Dermis microvascular lymphatic vessel endothelial cell (primary cell): Measurements from ENCODE around the gene TMEM18. TPM values are rescaled to one million over a fixed set of nuclear protein-coding genes. Genes with fewer than 3 reads are reported as not detected.

Source experiments
- DNase-seq, 2 donors: peaks; one replicate each; pipeline versions ENCODE4 v3.0.0 to v3.0.0-alpha.2; 2010; ENCODE audit warnings: low read depth in 2 of 2
- total RNA-seq: library from RNA; depleted of rRNA; stranded (reverse); fragments of >200 nt; gene quantifications from 2 replicates; pipeline ENCODE4 v1.2.1, GENCODE V29; 2014

Gene TMEM18
- total RNA-seq, 1 donor from 2014 or later: 8.5 TPM

DNA sequence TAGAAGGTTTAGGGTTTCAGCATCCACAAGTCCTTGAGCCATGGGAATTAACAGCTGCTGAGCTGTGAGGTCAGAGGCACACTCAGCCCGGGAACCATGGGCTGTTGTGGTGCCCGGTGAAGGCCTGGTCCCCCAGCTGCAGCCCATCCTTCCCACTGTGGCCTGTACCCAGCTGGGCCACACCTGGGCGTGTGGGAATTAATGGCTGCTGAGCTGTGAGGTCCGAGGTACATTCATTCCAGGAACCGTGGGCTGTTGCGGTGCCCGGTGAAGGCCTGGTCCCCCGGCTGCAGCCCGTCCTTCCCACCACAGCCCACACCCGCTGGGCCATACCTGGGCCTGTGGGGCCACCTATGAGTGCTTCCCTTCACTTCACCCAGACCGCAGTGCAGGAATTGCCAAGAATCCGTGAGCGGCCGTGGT lies 25.2 kb downstream of the TMEM18 start:
- no peak for DNase-seq

DNA sequence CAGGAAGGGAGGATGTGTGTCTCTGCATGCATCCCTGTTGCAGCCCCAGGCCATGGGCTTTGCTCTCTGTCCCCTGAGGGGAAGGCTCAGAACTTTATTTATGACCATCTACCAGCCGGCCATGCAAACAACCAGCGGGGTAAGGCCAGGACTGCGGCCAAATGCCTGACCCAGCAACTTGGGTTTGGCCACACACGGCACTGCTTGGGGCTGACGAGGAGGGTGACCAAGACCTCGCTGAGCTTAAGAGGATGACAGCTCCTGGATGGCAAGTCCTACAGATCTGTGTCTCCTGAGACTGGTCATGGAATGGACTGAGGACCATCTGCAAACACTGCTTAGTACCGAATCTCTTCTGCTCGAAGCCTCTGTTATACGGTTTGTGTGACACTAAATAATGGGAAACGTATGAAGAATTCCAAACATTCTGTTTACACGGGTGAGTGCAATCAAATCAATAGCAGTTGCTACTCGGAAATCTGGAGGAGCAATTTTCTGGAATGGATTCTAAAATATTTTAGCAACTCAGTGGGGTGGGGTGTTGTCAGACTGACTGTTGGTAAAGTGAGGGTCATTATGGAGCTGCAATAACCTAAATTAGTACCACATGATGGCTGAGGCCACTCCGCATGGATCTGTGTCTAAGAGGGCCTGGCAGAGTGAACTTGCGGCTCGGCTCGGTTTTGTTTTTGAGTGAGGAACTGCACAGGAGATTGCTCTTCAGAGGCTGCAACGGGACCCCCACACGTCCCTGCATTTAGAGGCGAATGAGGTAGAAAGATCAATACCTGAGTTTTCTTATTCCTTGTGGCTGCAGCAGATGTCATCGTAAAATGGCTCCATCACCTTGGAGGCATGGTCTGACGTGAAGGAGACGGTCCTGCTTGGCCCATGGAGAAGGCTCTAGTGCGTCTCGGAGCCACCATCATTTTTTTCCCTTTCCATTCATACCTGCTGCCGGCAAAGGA lies 26.6 kb downstream of the TMEM18 start:
- DNase-seq: no peak

DNA sequence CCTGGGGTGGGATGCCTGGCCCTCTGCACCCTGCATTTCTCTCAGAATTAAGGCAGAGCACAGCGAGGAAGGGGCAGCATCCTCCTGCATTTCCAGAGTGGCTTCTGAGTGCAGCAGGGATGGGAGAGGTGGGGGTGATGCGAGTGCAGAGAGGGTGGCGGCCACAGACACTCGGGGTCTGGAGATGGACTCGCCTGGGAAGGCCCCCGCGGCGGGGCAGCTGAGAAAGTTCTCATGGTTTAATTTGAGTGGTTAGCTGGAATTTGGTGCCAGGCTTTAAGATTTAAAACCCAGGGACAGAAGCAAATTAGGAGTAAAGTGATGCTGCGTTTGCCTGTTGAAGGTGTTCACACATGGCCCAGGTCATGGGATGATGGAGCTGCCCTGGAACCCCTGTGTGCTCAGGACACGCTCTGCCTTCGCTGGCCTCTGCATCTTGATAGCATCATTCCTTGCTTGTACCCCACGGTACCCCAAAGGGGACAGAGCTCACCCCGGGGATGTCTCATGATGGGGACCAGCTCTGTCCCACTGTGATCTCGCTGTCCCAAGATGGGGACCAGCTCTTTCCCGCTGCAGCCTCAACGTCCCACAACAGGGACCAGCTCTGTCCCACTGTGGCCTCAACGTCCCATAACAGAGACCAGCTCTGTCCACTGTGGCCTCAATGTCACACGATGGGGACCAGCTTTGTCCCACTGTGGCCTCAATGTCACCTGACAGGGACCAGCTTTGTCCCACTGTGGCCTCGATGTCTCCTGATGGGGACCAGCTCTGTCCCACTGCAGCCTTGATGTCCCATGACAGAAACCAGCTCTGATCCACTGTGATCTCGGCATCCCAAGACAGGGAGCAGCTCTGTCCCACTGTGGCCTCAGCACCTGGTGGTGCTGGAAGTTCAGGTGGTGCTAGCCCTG lies 27.5 kb downstream of the TMEM18 start:
- DNase-seq: no peak

DNA sequence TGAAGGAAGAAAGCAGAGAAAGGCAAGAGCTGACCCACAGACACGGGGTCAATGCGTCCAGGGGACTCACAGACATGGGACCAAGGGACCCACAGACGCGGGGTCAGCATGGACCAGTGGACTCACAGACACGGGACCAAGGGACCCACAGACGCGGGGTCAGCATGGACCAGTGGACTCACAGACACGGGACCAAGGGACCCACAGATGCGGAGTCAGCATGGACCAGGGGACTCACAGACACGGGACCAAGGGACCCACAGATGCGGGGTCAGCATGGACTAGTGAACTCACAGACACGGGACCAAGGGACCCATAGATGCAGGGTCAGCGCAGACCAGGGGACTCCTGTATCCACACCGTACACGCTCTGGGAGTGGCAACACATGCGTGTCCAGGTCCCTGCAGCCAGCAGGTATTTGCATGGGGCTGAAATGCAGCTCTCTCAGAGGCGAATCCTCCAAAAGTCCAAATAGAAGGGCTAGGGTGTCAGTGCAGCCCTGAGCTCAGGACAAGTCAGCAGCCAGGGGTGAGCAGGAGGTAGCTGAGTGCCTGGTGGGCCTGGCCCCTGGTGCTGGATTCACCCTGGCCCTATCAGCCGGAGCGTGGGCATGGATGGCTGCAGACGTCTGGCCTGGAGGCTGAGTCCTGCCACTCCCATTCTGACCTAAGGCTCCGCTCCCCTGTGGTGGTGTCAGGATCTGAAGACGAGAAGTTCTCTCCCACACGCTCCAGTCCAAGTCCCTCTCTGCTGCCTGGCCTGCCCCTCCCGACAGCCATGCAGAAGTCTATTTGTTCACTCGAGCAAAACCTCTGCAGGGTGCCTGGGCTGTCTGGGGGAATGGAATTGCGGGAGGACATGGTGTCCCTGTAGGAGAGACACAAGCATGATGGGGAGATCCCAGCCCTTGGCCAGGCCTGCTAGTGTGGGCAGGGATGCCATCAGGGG lies 28.5 kb downstream of the TMEM18 start:
- no peak for DNase-seq

DNA sequence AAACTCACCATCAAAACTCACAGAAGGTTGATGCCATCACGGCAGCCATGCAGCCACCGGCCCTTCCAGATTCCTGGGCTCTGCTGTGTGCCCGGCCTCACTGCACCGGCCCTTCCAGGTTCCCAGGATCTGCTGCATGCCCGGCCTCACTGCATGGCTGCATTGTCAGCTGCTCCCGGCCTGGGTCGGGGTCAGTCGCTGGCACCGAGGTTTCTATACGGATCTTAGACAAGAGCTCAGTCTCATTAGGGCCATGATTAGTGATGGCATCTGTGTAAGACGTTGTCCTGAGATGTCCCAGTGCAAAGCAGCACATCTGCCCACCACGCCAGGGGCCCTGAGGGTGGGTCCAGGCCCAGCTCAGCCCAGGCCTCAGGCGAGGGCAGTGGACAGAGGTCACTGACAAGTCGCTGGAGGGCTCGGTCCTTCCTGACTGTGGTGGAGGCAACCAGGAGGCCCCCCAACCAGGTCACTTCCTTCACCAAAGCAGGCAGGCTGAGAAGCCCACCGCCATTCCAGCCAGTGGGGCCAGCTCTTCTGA lies 29.4 kb downstream of the TMEM18 start:
- no peak for DNase-seq

DNA sequence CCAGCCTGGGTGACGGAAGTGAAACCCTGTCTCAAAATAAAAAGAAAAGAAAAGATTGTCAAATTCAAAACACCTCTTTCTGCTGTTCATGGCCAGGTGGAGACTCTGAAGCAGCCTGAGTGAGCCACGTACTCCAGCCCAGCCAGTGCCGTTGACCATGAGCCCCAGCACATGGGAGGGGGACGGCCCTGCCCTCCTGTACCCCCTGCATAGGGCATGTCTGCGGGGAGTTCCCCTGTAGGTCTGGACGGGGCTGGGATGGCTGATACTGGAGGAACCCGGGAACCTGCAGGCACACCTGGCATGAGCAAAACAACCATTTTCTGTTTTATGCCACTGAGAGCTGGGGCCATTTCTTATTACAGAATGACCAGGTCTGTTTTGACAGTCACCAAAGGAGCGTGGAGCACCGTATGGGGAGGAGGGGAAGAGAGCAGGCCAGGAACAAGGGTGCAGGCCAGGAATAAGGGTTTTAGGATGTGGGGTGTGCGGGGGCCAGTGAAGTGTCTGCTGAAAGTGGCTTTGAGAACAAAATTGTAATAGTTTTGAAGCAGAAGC lies 30.1 kb downstream of the TMEM18 start:
- DNase-seq: no peak

DNA sequence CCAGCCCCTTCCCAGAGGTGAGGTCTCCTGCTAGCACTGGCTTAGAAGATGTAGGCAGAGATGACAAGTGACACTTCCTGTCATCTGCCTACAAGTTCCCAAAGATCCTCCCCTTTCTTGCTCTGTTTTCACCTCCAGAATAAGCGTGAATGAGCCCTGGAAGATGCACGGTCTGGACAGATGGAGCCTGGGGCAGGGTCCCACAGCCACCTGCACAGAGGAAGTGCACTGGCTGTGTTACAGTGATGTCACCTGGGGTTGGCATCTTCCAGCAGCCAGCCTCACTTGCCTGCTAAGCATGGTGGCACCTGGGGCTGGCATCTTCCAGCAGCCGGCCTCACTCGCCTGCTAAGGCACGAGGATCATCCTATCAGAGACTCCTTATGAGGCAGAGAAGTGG lies 32.3 kb downstream of the TMEM18 start:
- DNase-seq: no peak

DNA sequence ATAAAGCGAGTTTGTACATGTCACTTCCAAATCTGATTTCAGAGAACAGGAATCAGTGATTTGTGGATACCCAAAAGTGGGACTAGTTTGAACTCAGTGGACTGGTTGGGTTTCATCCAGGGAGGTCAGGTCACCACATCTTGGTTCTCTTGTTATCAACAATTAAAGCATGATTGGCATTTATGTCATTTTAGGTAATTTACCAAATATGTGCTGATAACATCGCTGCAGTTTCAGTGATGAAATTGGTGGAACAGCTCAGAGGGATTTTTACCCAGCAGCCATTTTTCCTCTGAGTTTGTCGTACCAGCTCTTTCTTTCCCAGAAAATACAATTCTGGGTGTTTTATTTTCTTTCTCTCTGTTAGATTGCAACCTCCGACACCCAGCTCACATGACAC lies 33.4 kb downstream of the TMEM18 start:
- DNase-seq: no peak

DNA sequence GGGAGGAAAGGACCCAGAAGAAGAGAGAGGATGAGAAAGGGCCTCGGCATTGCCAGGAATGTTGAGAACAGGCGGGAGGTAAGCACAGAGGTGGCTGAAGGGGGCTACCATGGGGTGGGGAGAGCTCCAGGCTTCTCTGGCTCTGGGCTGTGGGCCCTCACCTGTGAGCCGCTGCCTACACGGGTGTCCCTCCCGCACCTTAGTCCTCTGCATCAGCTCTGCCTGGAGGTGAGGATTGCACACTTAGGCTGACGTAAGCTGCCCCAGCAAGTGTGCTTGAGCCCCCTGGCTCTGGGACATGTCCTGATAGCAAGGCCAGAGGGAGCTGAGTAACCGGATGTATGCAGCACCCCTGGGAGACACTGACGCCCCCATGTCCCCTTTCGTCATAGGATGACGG lies 33.9 kb downstream of the TMEM18 start:
- no peak for DNase-seq

DNA sequence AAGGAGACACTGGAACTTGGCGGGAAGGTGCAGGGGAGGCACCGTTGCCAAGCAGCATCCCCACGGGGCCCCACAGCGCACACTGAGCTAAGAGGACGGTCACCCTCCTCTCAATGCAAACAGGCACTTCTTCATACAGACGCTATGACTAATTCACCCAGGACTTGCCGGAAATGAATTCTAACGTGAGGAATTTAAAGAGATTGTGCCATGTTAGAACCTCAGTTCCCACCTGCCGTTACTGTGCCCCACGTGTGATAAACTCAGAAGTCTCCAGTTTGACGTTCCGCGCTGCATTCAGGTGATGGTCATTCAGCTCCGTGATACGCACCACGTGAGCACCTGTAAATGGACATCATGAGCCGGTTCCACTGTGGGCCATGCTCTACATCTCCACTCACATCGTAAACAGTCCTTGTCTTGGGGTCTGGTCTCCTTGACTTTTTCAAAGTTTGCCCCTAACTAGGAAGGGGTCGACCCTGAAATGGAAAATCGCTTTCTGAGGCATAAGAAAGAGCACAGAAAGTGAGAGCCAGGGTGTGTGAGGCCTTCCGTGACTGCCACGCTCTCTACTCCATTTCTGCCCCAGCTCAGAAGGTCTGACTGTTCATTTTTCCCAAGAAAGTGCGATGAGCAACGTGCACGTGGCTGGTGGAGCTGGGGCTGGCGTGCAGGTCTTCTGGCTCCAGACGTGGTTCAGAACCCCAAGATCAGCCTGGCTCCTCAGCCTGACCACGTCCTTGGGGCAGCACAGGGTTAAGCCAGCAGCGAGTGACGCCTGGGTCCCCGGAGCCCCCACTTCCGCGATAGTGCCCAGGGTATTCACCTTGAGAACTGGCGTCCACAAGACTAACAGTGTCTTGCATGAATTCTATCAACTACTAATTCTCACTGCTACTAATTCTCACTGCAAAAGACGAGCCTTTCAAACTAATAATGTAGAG lies 35.1 kb downstream of the TMEM18 start:
- DNase-seq: no peak

DNA sequence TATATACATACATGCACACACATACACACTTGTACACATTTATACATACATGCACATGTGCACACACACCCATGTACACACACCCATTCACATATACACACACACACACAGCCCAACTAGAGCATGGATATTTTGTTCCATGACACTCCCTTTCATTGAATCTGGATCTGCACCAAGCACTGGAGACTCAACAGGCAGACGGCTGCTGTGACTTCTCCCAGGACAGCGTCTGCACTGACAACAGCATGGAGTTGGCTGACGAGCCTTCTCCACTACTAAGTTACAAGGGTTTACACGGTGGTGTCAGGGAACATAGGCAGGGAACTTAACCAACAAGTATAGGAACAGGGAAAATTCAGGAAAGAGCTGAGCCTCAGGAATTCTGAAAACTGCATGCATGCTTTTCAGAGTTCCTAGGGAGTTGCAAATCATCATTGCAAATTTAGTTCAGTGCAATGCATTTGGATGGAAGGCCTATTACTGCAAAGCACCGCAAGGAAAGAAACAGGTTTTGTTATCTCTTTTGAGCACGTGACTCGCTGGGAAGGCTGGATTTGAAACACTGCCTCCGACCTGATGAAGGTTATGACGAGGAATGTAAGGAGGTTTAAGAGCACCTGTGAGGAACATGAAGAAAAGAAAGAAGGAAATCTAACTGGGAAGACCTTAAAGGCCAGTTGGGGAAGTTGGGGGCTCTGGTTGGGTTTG lies 35.9 kb downstream of the TMEM18 start:
- DNase-seq: no peak

DNA sequence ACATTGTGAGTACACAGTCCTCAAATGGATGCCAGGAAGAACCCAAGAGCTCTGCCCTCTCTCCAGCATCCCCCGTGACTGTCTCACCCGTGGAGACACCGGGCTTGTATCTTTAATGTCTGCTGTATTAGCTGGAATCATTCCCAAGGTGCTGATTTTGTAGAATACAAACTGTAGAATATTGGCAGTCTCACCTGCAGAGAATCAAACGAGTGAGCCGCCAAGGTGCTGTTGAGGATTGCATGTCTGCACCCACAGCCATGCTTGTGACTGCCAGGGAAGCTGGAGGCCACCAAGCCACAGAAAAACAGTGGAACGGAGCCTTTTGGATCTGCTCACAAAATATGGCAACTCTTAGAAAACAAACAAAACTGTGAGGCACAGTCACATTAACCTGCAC lies 37.5 kb downstream of the TMEM18 start:
- DNase-seq: no peak

DNA sequence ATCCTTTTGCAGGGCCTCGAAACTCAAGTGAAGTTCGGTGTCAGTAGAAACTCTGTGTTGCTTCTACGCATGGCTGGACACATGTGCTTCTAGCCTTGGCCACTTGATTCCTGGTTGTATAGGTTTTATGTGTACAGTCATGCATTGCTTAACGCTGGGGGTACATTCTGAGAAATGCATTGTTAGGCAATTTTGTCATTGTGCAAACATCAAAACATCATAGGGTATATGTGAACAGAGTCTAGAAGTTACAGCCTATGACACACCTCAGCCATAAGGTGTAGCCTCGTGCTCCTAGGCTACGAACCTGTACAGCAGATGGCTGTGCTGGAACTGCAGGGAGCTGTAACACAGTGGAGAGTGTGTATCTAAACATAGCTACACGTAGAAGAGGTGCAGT lies 39.4 kb downstream of the TMEM18 start:
- DNase-seq: no peak

DNA sequence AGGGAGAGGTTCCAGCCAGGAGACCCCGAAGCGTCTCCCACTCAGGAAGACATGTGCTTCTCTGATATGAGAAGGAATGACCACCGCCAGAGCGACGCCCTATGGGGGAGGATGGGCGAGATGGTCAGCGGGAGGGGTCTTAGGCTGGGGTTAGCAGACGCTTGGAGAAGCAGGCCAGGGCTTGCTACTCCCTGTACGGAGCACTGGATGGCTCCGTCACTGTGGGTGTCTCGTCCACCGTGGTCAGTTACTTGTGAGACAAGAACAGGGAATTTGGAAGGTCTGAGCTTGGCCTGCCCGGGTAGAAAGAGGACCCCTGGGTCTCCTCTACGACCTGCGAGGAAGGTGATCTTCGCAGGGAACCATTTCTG lies 39.8 kb downstream of the TMEM18 start:
- no peak for DNase-seq

DNA sequence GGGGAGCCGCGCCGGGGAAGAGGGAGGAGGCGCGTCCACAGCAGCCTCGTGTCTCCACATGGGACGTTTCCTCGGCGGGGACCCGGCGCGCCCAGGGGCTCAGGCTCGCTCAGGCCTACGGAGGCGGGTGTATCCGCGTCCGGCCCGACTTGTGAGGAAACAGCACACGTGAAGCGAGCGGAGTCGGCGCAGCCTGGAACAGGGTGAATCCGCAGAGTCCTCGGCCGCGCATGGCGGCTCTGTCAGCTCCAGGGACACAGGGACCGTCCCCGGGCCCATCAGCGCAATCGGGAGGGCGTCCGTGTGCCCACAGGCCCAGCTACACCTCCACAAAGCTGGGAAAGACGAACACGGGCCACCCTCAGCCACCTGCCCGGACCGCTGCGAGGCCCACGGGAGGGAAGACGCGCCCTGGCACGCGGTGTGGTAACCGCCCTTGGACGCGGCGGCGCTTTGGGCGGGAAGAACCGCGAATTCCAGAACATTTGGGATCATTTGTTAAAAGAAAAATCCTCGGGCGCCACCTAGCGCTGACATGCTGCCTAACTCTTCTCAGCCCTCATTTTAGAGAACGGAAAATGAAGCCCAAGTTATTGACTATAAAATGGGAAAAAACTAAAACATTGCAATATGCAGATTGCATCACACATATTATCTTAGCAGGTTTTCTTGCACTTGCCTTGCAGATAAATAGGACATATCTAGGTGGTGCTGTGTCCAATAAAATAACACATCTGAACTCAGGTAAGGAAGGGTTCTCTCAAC lies 40.4 kb downstream of the TMEM18 start:
- peak; percentile 26 to 56 for DNase-seq

DNA sequence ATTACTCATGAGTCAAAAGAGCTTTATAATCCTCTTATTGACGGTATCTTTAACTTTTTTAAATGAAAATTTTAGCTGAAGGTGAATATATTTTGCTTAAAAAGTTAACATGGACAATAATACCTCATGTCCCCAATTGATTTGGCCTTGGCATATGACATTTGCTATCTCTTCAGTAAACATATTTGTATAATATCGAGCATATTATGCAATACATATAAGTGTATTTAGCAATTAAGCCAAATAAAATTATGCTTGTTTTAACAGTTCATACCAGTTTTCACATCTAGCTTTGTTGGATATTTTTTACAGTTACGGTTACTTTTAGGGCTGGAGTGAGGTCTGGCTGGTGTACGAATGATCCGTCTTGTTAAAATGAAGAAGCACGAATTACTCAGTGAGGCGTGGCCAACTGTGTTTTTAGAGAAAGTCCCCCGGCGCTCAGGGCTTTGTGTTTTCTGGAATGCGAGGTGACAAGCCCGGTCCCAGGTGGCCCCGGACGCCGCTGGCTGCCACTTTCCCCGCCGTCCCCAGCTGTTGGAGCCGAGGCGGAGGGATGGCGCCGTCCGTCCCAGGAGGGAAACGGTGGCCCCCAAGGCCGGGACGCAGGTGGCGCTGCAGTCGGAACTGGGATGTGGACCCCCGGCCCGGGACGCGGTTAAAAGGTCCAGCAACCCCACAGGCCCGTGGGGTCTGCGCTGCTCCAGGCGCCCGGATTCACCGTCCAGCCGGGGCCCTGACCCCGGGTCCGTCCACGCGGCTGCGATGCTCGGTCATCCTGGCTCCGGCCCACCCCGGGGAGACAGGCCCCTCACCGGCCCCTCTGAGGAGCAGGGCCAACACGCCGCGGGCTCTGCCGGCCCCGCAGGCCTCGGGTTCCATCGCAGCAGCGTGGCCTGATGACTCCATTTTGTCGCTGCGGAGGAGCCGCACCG lies 41.3 kb downstream of the TMEM18 start:
- no peak for DNase-seq
